Frontal cortex (tissue), 4 donors: ENCODE data around the gene PKD1L1. TPM values are rescaled to one million over a fixed set of nuclear protein-coding genes. Genes with fewer than 3 reads are reported as not detected.
"Not testable (repeated sequence)": the region's sequence is repeated elsewhere in the genome, so short reads cannot be mapped to it uniquely, and the experiment has no call there.

Experiments
- DNase-seq, 2 donors: peaks; one replicate each; pipeline ENCODE4 v3.0.0; 2012; ENCODE audit warnings: low spot score in 2 of 2
- FAIRE-seq: peaks from 2 replicates; lab custom pipeline; 2012; peaks lifted over from hg19 to GRCh38; lab: Jason Lieb, UNC
- total RNA-seq: library from RNA; depleted of rRNA; stranded (reverse); fragments of >200 nt; gene quantifications from one replicate; pipeline ENCODE4 v1.2.3, GENCODE V29; 2014
- donor health status: control.
- donor health status: control.
- donor health status: control.

The PKD1L1 gene
- total RNA-seq, 1 donor from 2014 or later, result under 0.01 TPM

DNA sequence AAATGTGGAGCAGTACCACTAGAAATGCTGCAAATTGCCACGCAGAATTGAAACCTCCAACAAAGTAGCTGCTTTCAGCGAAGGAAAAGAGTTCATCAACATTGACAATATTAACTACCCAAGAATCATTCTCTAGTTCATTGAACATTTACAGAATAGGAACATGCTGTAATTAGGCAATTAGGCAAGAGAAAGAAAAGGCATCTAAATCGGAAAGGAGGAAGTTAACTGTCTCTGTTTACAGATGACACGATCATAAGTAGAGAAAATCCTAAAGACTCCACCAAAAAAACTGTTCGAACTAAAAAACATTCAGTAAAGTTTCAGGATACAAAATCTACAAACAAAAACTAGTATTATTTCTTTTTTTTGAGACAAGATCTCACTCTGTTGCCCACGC lies 8.9 kb upstream of the PKD1L1 start:
- DNase-seq (no peak), FAIRE-seq (no peak)

DNA sequence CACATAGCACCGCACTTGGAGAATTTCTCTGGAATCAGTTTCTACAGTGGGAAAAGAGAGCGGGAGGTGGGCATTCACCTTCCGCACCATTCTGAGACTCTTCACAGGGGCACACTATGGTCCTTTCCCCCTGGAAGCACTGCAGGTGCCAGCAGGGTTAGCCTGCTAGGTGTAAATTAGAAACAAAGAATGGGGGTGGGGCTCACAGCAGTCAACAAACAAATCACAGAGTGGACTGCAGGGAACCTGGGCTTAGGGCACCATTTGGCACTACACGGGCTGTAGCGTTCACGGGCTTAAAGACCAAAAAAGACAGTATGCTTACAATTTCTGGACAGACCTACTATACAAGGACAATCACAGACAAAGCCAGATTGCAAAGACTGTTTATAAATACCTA lies 8.0 kb upstream of the PKD1L1 start:
- DNase-seq, result no peak
- no peak for FAIRE-seq

DNA sequence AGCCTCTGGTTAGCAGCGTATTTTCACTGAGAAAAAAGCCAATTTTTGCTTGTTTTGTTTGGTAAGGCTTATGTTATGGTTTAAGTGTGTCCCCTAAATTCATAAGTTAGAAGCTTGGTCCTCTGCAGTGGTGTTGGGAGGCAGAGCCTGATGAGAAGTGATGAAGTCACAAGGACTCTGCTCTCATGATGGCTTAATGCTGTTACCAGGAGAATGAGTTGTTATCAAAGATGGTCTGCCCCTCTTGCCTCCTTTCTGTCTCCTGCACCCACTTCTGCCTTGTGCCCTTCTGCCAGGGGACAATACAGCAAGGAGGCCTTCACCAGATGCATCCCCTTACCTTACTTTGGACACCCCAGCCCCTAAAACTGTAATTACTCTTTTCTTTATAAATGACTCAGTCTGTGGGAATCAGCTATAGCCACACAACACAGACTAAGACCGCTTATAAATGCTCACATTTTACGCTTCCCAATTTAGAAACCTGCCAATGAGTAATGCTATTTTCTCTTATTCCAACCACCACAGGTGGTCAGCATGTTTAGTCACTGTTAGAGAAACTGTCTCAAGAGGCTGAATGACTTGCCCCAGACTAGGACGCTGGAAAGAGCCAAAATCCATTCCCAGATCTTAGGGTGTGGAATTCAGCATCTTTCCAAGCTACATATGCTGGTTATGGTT lies 6.1 kb upstream of the PKD1L1 start:
- FAIRE-seq (no peak), DNase-seq (no peak)

DNA sequence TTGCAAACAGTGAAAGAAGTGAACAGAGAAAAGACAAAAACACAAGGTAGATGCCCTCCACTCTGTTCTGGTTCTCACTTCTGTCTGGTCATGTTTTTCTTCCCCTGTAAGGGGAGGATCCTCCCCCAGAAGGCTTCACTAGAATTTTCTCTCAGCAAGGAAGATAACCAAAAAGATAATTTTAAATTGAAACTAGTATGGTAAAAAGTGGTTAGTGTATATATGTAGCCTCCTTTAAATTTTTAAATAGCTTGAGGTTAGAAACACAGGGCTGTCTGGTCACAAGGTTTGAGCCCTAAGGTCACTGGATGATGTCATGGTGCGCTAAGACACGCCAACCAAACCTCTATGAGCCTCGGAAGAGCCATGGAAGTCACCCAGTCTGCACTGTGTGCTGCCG lies 5.6 kb upstream of the PKD1L1 start:
- FAIRE-seq (no peak), DNase-seq (no peak)

DNA sequence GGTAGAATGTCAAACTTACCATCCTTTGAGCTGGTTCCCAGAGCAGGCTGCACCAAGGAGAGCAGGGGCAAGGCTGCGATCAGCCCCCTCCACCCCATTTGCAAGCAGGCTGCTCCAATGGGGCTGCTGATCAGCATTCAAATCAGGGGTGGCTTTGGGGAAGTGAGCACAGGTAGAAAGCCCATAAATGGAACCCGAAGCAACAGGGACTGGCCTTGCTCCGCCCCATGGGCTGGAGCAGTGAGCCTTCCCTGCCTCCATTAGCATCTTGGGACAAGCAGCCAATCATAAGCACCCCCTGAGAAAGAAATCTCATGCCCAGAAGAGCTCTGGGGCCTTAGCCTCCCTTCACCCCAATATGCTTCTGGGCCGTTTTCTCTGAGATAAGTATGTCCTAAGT lies 4.0 kb upstream of the PKD1L1 start:
- FAIRE-seq (no peak), DNase-seq (no peak)

DNA sequence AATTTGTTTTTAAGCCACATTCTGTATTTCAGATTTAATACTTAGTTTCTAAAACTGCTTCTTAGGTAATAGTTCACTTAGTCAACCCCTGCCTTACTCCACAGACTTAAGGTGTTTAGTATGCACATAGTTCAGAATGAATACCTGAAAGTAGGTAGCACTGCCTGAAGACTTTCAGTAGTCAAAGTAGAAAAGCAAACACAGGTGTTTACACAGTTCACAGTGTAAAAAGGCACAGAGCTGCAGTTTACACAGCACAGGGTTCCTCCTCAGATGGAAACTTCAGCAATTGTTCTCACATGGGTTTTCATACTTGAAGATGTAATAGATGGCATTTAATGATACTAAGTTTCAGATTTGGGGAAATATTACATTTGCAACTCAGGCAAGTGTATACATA lies 3.1 kb upstream of the PKD1L1 start:
- no peak for DNase-seq
- no peak for FAIRE-seq

DNA sequence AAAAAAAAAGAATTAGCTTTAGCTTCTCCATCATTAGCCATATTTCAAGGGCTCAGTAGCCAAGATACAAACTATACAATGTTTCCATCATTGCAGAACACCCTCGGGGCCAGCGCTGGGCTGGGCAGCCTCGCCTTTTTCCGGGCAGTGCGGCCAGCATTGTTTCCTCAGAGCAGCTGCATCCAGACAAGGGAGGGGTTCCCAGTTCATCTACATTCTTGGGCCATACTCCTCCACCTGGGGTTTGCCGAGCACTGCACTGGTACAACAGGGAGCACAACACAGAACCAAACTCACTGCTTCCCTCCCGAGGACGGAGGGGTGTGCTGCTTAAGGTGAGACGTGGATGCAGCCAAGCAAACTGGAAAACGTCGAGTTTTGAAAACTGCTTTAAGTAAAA lies 2.4 kb upstream of the PKD1L1 start:
- DNase-seq (no peak), FAIRE-seq (no peak)

DNA sequence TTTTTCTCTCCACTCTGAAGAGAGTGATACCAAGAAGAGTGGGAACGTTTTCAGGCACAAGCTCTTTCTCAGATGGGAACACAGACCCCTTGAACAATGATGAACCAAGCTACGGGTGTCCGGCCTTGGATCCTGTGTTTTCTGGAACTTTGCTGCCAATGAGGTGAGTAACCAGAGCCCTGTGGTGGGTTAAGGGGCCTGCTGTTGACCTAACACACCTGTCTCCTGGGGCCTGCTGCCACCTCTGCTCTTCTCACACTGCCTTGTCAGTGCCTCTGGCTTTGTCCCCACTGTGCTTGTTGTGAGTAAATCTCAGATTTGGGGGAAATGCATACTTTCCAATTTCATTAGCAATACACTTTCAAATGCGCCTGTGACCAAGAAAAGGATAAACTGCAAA lies 1.4 kb upstream of the PKD1L1 start:
- FAIRE-seq (no peak), DNase-seq (no peak)

DNA sequence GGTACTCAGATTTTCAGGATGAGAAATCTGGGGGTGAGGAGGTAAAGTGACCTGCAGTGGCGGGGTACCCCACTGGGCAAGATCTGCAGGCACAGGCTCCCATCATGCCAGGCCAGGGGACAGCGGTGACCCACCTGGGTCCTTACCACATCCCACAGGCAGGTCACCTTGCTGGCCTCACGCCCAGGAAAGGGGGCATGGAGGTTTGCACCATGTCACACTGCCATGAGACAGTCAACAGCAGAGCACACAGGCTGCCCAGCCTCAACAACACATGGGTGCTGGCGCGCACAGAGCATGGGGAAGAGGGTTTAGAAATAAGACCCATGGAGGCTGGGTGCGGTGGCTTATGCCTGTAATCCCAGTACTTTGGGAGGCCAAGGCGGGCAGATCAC lies 914 bp downstream of the PKD1L1 start:
- no peak for DNase-seq
- no peak for FAIRE-seq

DNA sequence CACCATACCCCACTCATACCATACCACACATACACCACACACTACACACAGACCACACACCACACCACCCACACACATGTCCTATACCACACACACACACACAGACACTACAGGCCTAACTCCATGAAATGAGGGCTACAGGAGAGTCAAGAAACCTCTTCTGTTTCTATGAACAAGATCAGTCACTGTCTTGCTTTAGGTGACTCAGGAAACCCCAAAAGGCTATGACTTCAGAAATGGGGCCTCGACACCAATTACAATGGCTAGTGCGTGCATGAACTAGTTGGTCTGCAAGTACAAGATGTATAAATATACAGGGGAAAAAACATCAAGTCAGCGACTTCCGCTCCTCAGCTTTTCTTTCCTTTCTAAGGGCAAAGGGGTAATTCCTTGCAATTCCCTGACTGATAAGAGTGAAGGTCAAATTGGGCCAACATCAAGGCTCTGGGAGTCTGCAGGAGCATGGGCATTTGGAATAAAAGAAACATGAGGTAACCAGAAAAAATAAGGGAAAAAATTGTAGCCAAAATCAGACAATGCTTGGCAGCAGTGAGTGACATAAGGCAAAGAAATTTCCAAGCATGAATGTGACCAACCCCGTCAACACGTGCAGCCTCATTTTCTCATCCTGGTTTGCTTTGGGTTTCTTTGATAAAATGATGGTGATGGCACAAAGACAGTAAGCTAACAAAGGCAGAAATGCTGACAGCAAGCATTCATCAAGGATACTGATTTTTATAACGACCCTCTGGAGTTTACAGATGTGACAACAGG lies 1.5 kb downstream of the PKD1L1 start:
- no peak for FAIRE-seq
- no peak for DNase-seq

DNA sequence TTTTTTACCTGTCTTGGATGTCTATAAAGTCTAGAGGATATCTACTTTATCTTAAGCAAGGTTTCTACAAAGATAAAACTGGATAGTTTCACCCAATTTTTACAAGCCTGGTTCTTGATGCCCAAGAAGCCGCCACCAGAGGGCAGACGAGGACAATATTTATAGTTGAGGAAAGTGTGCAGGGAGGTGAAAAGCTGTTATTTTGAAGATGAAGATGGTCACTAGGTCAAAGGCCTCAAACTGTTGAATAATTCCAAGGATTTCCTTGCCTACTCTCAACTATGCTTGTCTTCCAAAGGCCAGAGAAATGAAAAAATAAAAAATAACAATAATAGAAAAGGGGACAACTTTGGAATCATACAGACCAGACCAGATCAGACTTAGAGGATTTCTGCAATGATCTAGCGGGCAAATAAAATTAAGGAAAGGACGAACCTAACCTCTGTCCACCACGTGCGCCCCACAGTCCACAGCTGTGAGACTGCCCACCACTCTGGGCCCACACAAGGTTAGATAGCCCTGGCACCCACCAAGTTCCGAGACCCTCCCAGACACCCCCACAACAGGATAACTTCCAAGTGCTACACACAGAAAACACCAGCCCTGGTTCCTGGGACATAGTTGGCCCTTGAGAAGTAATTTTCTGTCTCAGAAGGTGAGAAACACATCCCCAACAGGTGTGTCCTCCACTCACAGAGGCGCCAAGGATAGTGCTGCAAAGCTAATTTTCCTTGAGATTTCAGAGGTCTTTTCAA lies 2.8 kb downstream of the PKD1L1 start:
- no peak for FAIRE-seq

DNA sequence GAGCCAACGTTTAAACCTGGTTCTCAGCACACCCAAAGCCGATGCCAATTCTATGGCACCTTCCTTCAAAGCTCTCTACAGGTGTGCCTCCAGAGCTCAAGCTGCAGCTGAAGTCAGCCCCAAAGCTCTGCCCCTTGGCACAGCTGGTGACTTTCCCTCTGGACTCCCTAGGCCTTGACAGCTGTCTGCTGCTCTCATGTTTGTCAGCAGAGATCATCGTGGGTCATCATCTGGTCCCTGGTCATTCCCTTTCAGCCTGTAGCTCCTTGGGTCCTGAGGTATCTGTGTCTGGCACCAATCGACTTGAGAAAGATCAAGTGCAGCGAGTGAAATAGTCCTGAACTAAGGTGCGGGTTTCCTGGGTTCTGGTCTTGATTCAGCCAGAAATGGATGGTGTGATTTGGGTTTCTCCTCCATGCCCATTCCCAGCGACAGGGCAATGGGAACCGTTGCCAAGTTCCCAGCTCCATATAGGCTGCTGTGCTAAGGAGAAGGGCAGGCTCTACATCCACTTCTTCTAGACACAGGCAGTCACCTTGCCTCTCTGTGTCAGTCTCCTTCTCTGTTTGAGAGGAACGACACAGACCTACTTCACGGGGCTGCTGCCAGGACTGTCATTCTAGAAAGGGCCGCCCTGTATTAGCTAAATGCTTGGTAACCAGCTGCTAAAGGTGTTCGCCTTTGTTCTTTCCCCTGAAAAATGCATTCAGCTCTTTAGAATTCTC lies 3.6 kb downstream of the PKD1L1 start:
- FAIRE-seq, result no peak

More for the DNA sequence above, 2.8 kb downstream of the PKD1L1 start:
- peak; percentile 45 to 58 for DNase-seq

DNA sequence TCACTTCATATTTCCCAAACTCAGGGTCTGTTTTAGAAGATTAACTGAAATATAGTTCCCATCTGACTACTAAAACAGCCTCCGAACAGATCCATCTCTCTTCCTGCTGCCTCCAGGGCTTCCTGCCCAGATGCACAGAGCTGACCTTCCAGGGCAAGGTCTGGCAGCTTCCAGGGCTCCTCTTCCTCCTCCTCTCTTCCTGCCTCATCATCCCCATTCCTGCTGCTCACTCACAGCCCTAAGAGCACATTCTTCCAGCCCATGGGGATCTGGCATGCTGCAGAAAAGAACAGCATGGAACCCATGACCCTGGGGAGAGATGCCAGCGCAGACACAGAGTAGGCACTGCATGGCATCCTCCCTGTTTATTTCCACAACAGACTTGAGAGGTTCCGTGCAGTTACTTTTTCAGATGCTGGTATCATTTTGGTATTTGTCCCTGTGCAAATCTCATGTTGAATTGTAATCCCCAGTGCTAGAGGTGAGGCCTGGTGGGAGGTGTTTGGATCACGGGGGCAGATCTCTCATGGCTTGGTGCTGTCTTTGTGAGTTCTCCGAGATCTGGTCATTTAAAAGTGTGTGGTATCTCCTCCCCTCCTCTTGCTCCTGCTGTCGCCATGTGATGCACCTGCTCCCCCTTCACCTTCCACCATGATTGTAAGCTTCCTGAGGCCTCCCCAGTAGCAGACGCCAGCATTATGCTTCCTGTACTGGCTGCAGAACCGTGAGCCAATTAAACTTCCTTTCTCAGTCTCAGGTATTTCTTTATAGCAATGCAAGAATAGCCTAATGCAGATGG lies 4.4 kb downstream of the PKD1L1 start:
- DNase-seq (no peak), FAIRE-seq (no peak)

More for the DNA sequence above, 3.6 kb downstream of the PKD1L1 start:
- DNase-seq, result no peak

DNA sequence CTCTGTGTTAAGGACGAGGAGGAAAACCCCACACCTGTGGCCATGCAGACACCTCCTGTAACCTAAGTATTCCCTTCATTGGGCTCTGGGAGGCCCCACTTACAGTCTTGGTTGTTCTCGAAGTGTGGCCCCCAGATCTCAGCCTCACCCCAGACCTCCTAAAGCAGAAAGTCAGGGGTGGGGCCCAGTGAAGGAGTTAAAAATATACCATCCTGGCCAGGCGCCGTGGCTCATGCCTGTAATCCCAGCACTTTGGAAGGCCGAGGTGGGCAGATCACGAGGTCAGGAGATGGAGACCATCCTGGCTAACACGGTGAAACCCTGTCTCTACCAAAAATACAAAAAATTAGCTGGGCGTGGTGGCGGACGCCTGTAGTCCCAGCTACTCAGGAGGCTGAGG lies 5.6 kb downstream of the PKD1L1 start:
- not testable (repeated sequence) for FAIRE-seq, DNase-seq

DNA sequence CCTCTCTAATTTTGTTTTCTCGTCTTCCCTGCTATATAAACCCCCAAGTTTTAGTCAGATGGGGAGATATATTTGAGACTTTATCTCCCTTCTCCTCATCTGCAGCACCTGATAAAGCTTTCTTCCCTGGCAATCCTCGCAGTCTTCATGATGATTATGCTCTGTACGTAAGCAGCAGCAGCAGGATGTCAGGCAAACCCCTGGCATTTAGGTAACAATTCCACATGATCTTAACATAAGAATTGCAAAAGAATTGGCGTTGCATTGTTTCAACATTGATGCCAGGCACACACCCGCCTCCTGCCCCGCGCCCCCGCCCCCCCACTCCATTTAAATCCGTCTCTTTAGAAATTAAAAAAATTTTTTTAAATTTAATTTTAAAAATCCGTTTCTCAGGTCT lies 6.1 kb downstream of the PKD1L1 start:
- DNase-seq, result no peak
- FAIRE-seq, result no peak

DNA sequence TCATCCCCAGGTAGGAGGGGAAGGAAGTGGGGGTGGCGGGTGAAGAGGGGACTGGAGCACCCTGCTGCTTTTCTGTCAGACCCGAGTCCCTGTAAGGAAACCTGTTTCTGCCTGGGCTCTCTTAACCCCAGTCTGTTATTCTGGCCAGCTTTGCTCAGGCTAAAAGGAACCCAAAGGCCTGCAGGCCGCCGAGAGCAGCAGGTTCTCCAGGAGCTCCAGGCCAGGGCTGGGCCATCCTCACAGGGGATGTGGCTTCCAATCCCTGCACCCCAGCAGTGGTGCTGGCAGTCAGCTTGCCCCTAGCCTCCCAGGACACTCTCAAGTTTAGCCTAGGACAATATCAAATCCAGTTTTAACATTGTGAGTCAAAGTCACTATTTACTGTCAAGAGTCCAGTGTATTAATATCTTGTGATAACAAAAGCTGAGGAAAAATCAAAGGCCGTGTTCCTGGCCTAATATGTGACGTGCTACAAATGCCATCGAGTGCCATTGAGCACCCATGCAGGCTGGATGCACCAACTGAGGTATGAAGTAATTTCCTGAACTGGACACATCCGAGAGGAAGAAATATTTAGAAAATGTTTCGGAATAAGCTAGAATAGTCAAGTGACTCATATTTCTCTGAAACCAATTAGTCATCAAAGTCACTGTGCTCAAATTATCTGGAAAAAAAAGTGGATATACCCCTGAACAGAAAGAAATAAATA lies 7.0 kb downstream of the PKD1L1 start:
- FAIRE-seq, result no peak

DNA sequence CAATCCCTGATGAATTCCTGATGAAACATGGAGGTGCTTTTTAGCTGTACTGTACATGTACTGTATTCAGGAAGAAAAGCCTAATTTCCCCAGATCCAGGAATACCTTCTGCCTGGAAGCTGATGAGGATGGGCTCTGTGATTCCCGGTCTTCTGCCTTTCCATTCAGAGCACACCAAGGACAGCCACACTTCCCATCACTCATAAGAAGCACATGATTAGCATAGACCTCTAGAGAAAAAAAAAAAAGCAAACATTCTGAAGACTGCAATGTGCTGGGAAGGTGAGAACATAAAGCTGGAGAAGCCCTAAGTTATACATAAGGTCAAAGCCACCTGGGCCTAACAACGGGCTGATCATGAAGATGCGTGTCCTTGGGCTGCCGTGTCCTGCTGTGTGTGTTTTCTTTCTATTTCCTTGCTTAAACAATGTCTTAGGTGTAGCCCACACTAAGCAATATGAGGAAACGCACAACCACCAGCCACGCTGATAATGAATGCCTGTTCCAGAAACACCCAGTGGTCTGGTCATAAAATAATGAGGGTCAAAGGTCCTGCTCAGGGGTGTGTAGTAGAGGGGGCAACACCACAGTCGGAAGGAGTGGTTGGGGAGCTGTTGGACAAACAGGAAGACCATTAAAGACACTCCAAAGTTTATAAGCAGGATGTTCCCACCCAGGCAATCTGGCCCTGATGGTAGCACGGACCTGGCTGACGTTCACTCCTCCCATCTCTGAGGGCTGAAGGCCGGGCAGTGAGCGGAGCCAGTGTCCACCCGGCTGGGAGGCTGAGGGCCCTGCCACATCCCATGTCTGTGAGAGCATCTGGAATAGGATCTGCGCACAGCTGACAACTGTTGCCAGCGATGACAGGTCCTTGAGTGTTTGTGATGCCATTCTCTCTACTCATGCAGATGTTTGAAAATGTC lies 7.9 kb downstream of the PKD1L1 start:
- DNase-seq (no peak), FAIRE-seq (no peak)

More for the DNA sequence above, 7.0 kb downstream of the PKD1L1 start:
- no peak for DNase-seq
